Tibial artery (tissue), 4 donors: ENCODE measurements around the gene SLC6A17.

Experiments
- DNase-seq, 2 donors: peaks; one replicate each; pipeline ENCODE4 v3.0.0-alpha.2; 2019
- H3K27ac ChIP-seq, 2 donors: fragments of 200-600 bp; sonication (generic) in 1 of 2; 1 replicate in 1 of 2; 2 replicates in 1 of 2; pipeline ENCODE4 v1.5.1; 2018 to 2019; ENCODE audit warnings: mild to moderate bottlenecking in 1 of 2
- H3K27me3 ChIP-seq, 2 donors: fragments of 200-600 bp; sonication (generic) in 1 of 2; one replicate each; pipeline versions ENCODE4 v1.5.1 to v1.6.0; 2016 to 2019
- H3K36me3 ChIP-seq, 3 donors: fragments of 200-600 bp; sonication (generic) in 2 of 3; one replicate each; pipeline ENCODE4 v1.5.1; 2016 to 2019; ENCODE audit warnings: mild to moderate bottlenecking in 2 of 3
- H3K4me1 ChIP-seq, 4 donors: fragments of 200-600 bp; sonication (generic) in 2 of 4; 1 replicate in 3 of 4; 2 replicates in 1 of 4; pipeline ENCODE4 v1.5.1; 2016 to 2019
- H3K4me3 ChIP-seq, 2 donors: fragments of 200-600 bp; sonication (generic) in 1 of 2; 1 replicate in 1 of 2; 2 replicates in 1 of 2; pipeline ENCODE4 v1.5.1; 2018 to 2019; ENCODE audit warnings: mild to moderate bottlenecking in 2 of 2
- H3K9me3 ChIP-seq, 3 donors: fragments of 200-600 bp; sonication (generic) in 1 of 3; one replicate each; pipeline ENCODE4 v1.5.1; 2016 to 2019
- CTCF ChIP-seq, 2 experiments: fragments of 200-600 bp in 1 of 2; fragments of 450-650 bp in 1 of 2; IDR thresholded peaks; one replicate each; pipeline ENCODE4 v1.5.1; 2017 to 2019; ENCODE audit warnings: antibody characterized with exemption in 2 of 2, mild to moderate bottlenecking in 1 of 2, moderate library complexity in 1 of 2
- intact Hi-C: fragments of 100-400 bp; cut with DNase I; formaldehyde crosslinking; loops from one replicate; pipeline ENCODE4 v1.15.0; 2023; ENCODE audit warnings: low total_unique reads

The SLC6A17 gene

GRCh38 chr1:110118636-110119396 is 31.5 kb upstream of the SLC6A17 start:
- Histone ChIP-seq H3K4me3 (no peak overlapping the region), H3K9me3 (peaks cover 0 to 4% (median 0%) of the 10 kb centered on the region in 3 donors), H3K27me3 (peaks cover 0 to 4% of the 10 kb centered on the region in 2 donors), H3K36me3 (no peaks in the 10 kb centered on the region), H3K27ac (no peak overlapping the region), H3K4me1 (peaks cover 0 to 9% (median 4%) of the 10 kb centered on the region in 4 donors)
- intact Hi-C loops, result no loop called here
- DNase-seq, result no peak
- TF ChIP-seq CTCF (IDR thresholded peaks at IDR 0.05), result no peak

- DNase-seq, result no peak
- TF ChIP-seq CTCF (IDR thresholded peaks at IDR 0.05), result no peak
- Histone ChIP-seq H3K9me3 (peaks cover 0 to 4% (median 0%) of the 10 kb centered on the region in 3 donors), H3K4me1 (peaks cover 0 to 9% (median 4%) of the 10 kb centered on the region in 4 donors), H3K27me3 (peaks cover 0 to 4% of the 10 kb centered on the region in 2 donors), H3K4me3 (no peak overlapping the region), H3K27ac (no peak overlapping the region), H3K36me3 (no peaks in the 10 kb centered on the region)
- intact Hi-C loops, result no loop called here
These were observed 30.5 kb upstream of the SLC6A17 start for GRCh38 chr1:110119843-110120242.

- Histone ChIP-seq H3K9me3 (peaks cover 0 to 4% (median 0%) of the 10 kb centered on the region in 3 donors), H3K27ac (no peak overlapping the region), H3K4me1 (peaks cover 0 to 9% (median 4%) of the 10 kb centered on the region in 4 donors), H3K36me3 (no peaks in the 10 kb centered on the region), H3K27me3 (peaks cover 0 to 4% of the 10 kb centered on the region in 2 donors), H3K4me3 (no peak overlapping the region)
- DNase-seq, result no peak
- intact Hi-C loops, result no loop called here
- TF ChIP-seq CTCF (IDR thresholded peaks at IDR 0.05), result no peak
These were observed 29.2 kb upstream of the SLC6A17 start for GRCh38 chr1:110120960-110121561.

GRCh38 chr1:110123224-110123623 is 27.1 kb upstream of the SLC6A17 start:
- DNase-seq, result no peak
- H3K9me3 ChIP-seq, result peaks cover 0 to 4% (median 0%) of the 10 kb centered on the region in 3 donors
- TF ChIP-seq CTCF (IDR thresholded peaks at IDR 0.05), result no peak
- intact Hi-C loops, result no loop called here
- no peaks in the 10 kb centered on the region for H3K36me3 ChIP-seq
- H3K4me1 ChIP-seq, result peaks cover 0 to 9% (median 4%) of the 10 kb centered on the region in 4 donors
- no peak overlapping the region for H3K27ac ChIP-seq
- H3K4me3 ChIP-seq, result no peak overlapping the region
- H3K27me3 ChIP-seq, result no peaks in the 10 kb centered on the region

GRCh38 chr1:110125810-110126209 is 24.5 kb upstream of the SLC6A17 start:
- Histone ChIP-seq H3K27ac (no peak overlapping the region), H3K9me3 (peaks cover 0 to 4% (median 0%) of the 10 kb centered on the region in 3 donors), H3K4me3 (no peak overlapping the region), H3K36me3 (no peaks in the 10 kb centered on the region), H3K27me3 (no peaks in the 10 kb centered on the region), H3K4me1 (peaks cover 0 to 25% (median 13%) of the 10 kb centered on the region in 4 donors)
- intact Hi-C loops, result no loop called here
- DNase-seq, result peak in 1 of 2 donors; percentile 1
- TF ChIP-seq CTCF (IDR thresholded peaks at IDR 0.05), result no peak
